ENCODE measurements around the gene SYT1.

SYT1 gene

DNA sequence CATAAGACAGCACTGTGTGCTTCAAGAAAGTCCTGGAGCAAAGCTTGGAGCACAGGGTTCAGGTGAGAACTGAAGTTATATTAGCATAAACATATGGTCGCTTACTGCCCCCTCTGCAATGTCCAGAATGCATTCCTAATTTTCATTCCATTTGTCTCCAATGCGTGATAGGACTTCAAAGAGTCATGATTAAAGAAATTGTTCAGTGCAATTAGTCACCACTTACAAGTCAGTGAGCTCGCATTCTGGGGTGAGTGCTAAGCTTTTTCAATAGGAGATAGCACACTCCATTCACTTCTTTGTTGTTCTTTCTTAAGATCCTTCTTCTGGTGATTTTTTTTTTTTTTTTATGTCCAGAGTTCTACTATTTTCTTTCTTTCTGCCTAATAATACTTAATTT, 398.4 kb downstream of the SYT1 start:
- no peaks in the 10 kb centered on the region for H3K36me3 ChIP-seq (ENCODE audit: insufficient read depth, low read length)
- DNase-seq (ENCODE audit: low read depth, low spot score) = no peak
- H3K9me3 ChIP-seq (ENCODE audit: low read depth, low read length) = no peaks in the 10 kb centered on the region
- TF ChIP-seq FOXP2 (optimal IDR thresholded peaks at IDR 0.05; ENCODE audit: control extremely low read depth, extremely low read length, insufficient read depth) = no peak
- TF ChIP-seq POLR2AphosphoS5 (IDR thresholded peaks at IDR 0.05; ENCODE audit: borderline replicate concordance, low read depth, low read length) = no peak
- TF ChIP-seq EZH2 (IDR thresholded peaks at IDR 0.05) = no peak
- no peak overlapping the region for H3K4me3 ChIP-seq
- H3K9ac ChIP-seq (ENCODE audit: insufficient read length) = no peak overlapping the region
- no peak overlapping the region for H3K27ac ChIP-seq

DNA sequence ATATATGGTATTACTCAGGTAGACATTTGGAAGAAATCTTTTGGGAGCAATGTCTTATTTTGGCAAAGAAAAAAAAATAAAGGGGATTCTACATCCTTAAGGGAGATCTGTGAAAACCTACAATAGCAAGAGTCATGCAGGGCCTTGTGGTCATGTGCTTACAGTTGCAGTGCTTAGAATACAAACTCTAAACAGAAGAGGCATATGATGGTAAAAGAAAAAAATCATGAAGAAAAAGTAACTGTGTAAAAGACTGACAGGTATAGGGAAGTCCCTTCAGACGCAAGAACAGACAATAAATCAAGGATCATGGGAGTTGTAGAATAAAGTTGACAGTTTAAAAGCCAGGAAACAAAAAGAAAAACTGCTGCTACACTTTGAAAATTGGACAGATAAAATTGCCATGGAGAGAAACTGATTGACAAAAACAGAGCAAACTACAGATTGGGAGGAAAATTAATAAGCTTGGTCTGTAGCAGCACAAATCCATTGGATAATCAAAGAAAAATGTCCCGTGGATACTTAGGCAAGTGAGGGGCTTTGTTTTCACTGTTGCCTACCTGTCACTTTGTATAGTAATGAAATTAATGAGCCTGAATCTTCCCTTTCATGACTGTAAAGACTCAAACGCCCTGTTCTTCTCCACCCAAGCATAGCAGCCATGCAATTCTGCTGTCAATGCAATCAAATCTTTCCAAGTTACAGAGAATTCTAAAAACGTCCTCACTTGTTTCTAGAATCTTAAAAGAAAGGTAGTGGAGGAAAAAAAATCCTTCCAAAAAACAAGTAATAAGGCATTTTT, 402.0 kb downstream of the SYT1 start:
- H3K9ac ChIP-seq (ENCODE audit: insufficient read length) = no peak overlapping the region
- no peak overlapping the region for H3K27ac ChIP-seq
- no peaks in the 10 kb centered on the region for H3K9me3 ChIP-seq (ENCODE audit: low read depth, low read length)
- no peak overlapping the region for H3K4me3 ChIP-seq
- H3K36me3 ChIP-seq (ENCODE audit: insufficient read depth, low read length) = no peaks in the 10 kb centered on the region
- TF ChIP-seq POLR2AphosphoS5 (IDR thresholded peaks at IDR 0.05; ENCODE audit: borderline replicate concordance, low read depth, low read length) (no peak), FOXP2 (optimal IDR thresholded peaks at IDR 0.05; ENCODE audit: control extremely low read depth, extremely low read length, insufficient read depth) (no peak), EZH2 (IDR thresholded peaks at IDR 0.05) (no peak)
- no peak for DNase-seq (ENCODE audit: low read depth, low spot score)

GRCh38 chr12:79267580-79267979, 403.0 kb downstream of the SYT1 start:
- Histone ChIP-seq H3K27ac (no peak overlapping the region), H3K4me3 (no peak overlapping the region), H3K9me3 (ENCODE audit: low read depth, low read length) (no peaks in the 10 kb centered on the region), H3K36me3 (ENCODE audit: insufficient read depth, low read length) (no peaks in the 10 kb centered on the region), H3K9ac (ENCODE audit: insufficient read length) (no peak overlapping the region)
- DNase-seq (ENCODE audit: low read depth, low spot score) = no peak
- no peak for TF ChIP-seq POLR2AphosphoS5 (IDR thresholded peaks at IDR 0.05; ENCODE audit: borderline replicate concordance, low read depth, low read length)
- TF ChIP-seq EZH2 (IDR thresholded peaks at IDR 0.05) = no peak
- no peak for TF ChIP-seq FOXP2 (optimal IDR thresholded peaks at IDR 0.05; ENCODE audit: control extremely low read depth, extremely low read length, insufficient read depth)

GRCh38 chr12:79274501-79275064, 410.0 kb downstream of the SYT1 start:
- Histone ChIP-seq H3K27ac (no peak overlapping the region), H3K4me3 (no peak overlapping the region), H3K9me3 (ENCODE audit: low read depth, low read length) (no peaks in the 10 kb centered on the region), H3K9ac (ENCODE audit: insufficient read length) (no peak overlapping the region), H3K36me3 (ENCODE audit: insufficient read depth, low read length) (no peaks in the 10 kb centered on the region)
- TF ChIP-seq FOXP2 (optimal IDR thresholded peaks at IDR 0.05; ENCODE audit: control extremely low read depth, extremely low read length, insufficient read depth) (no peak), POLR2AphosphoS5 (IDR thresholded peaks at IDR 0.05; ENCODE audit: borderline replicate concordance, low read depth, low read length) (no peak), EZH2 (IDR thresholded peaks at IDR 0.05) (no peak)
- no peak for DNase-seq (ENCODE audit: low read depth, low spot score)

- TF ChIP-seq POLR2AphosphoS5 (IDR thresholded peaks at IDR 0.05; ENCODE audit: borderline replicate concordance, low read depth, low read length) (no peak), FOXP2 (optimal IDR thresholded peaks at IDR 0.05; ENCODE audit: control extremely low read depth, extremely low read length, insufficient read depth) (no peak), EZH2 (IDR thresholded peaks at IDR 0.05) (no peak)
- H3K27ac ChIP-seq = no peak overlapping the region
- no peaks in the 10 kb centered on the region for H3K9me3 ChIP-seq (ENCODE audit: low read depth, low read length)
- no peak overlapping the region for H3K4me3 ChIP-seq
- no peak overlapping the region for H3K9ac ChIP-seq (ENCODE audit: insufficient read length)
- no peak for DNase-seq (ENCODE audit: low read depth, low spot score)
- H3K36me3 ChIP-seq (ENCODE audit: insufficient read depth, low read length) = no peaks in the 10 kb centered on the region
Observed at GRCh38 chr12:79275631-79276030, 411.1 kb downstream of the SYT1 start.

DNA sequence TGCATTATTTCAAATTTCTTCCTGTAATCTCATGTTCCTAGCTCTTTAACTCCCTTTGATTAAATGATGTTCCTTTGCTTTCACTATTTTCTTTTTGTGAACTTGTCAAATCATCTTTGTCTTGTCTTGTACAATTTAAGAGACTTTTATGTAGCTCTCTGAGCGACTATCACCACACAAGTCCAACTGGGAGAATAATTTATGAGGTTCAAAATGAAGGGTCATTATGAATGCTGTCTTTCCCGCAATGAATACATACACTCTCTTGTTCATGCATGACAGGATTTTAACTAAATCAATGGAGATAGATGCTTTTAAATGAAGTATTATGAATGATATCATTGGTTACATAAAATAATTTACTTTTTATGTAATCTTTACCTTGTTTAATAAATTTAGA, 418.8 kb downstream of the SYT1 start:
- Histone ChIP-seq H3K36me3 (ENCODE audit: insufficient read depth, low read length) (no peaks in the 10 kb centered on the region), H3K4me3 (no peak overlapping the region), H3K27ac (no peak overlapping the region), H3K9ac (ENCODE audit: insufficient read length) (no peak overlapping the region), H3K9me3 (ENCODE audit: low read depth, low read length) (no peaks in the 10 kb centered on the region)
- TF ChIP-seq POLR2AphosphoS5 (IDR thresholded peaks at IDR 0.05; ENCODE audit: borderline replicate concordance, low read depth, low read length) = no peak
- TF ChIP-seq EZH2 (IDR thresholded peaks at IDR 0.05) = no peak
- TF ChIP-seq FOXP2 (optimal IDR thresholded peaks at IDR 0.05; ENCODE audit: control extremely low read depth, extremely low read length, insufficient read depth) = no peak
- no peak for DNase-seq (ENCODE audit: low read depth, low spot score)

- H3K4me3 ChIP-seq = no peak overlapping the region
- TF ChIP-seq FOXP2 (optimal IDR thresholded peaks at IDR 0.05; ENCODE audit: control extremely low read depth, extremely low read length, insufficient read depth) = no peak
- no peak for TF ChIP-seq EZH2 (IDR thresholded peaks at IDR 0.05)
- no peak for TF ChIP-seq POLR2AphosphoS5 (IDR thresholded peaks at IDR 0.05; ENCODE audit: borderline replicate concordance, low read depth, low read length)
- H3K9ac ChIP-seq (ENCODE audit: insufficient read length) = no peak overlapping the region
- no peak overlapping the region for H3K27ac ChIP-seq
- DNase-seq (ENCODE audit: low read depth, low spot score) = no peak
- H3K36me3 ChIP-seq (ENCODE audit: insufficient read depth, low read length) = no peaks in the 10 kb centered on the region
- H3K9me3 ChIP-seq (ENCODE audit: low read depth, low read length) = no peaks in the 10 kb centered on the region
Observed at GRCh38 chr12:79288911-79289310, 424.3 kb downstream of the SYT1 start.

DNA sequence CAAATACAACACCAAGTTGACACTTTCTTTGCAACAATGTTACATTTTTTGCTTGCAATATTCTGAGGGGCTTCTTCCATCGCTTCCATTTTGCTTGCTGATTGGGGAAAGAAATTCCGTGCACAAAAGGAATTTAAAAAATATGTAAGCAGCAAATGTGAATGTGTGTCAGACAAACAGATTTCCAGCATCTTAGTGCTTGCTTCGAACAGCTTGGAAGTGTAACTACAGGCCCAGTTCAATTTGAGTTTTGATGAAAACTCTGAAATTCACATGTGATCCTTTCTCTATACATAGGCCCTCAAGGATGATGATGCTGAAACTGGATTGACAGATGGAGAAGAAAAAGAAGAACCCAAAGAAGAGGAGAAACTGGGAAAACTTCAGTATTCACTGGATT, 427.1 kb downstream of the SYT1 start:
- DNase-seq (ENCODE audit: low read depth, low spot score) = no peak
- Histone ChIP-seq H3K36me3 (ENCODE audit: insufficient read depth, low read length) (no peaks in the 10 kb centered on the region), H3K9ac (ENCODE audit: insufficient read length) (no peak overlapping the region), H3K27ac (no peak overlapping the region), H3K9me3 (ENCODE audit: low read depth, low read length) (no peaks in the 10 kb centered on the region), H3K4me3 (no peak overlapping the region)
- TF ChIP-seq POLR2AphosphoS5 (IDR thresholded peaks at IDR 0.05; ENCODE audit: borderline replicate concordance, low read depth, low read length) (no peak), FOXP2 (optimal IDR thresholded peaks at IDR 0.05; ENCODE audit: control extremely low read depth, extremely low read length, insufficient read depth) (no peak), EZH2 (IDR thresholded peaks at IDR 0.05) (no peak)
